ENCODE measurements around the gene CDK8. TPM values are rescaled to one million over a fixed set of nuclear protein-coding genes. Genes with fewer than 3 reads are reported as not detected.
A peak's percentile ranks its signal among the peaks of the same experiment; 100 is the strongest.
"Not testable (repeated sequence)": the region's sequence is repeated elsewhere in the genome, so short reads cannot be mapped to it uniquely, and the experiment has no call there.

The CDK8 gene
- total and polyA plus RNA-seq, 10 of the 15 experiments (the other 5 are each of a cell fraction or from before 2014, with no cell fraction given) = 8.6 to 23.5 (median 12.5) TPM

- TF ChIP-seq SKIL (IDR thresholded peaks at IDR 0.05; ENCODE audit: low read depth, poor library complexity, severe bottlenecking) = no peak
- no peak for TF ChIP-seq BHLHE40 (IDR thresholded peaks at IDR 0.05; ENCODE audit: borderline replicate concordance in 1 of 2, low read depth in 2 of 2, low read length in 1 of 2)
- no peak for TF ChIP-seq E4F1 (IDR thresholded peaks at IDR 0.05; ENCODE audit: borderline replicate concordance, partially characterized antibody)
Observed at GRCh38 chr13:26310470-26310869, 56.5 kb downstream of the CDK8 start (continued).

- RAD21 ChIA-PET (ENCODE audit: unreplicated experiment); H3K36me3 ChIP-seq (ENCODE audit: control insufficient read depth in 2 of 2, insufficient read depth in 2 of 2, low read length in 1 of 2); H3K4me3 ChIP-seq; H3K4me1 ChIP-seq (ENCODE audit: control insufficient read depth, insufficient read depth, low read length); CTCF ChIA-PET; H3K79me2 ChIP-seq (ENCODE audit: control insufficient read depth, insufficient read depth, low read length); in situ Hi-C loops (cut with MboI); ATAC-seq; POLR2A ChIA-PET; H2AFZ ChIP-seq (ENCODE audit: control insufficient read depth, low read depth, low read length); H3K27ac ChIP-seq (ENCODE audit: control insufficient read depth, insufficient read depth); BruUV-seq (replicated peaks); H3K9ac ChIP-seq (ENCODE audit: control insufficient read depth, insufficient read depth, low read length); H3K4me2 ChIP-seq (ENCODE audit: control insufficient read depth, insufficient read depth); DNase-seq (ENCODE audit: low read depth, low spot score); H3K9me3 ChIP-seq (replicated peaks; ENCODE audit: control insufficient read depth, insufficient read depth, low read length); H3K27me3 ChIP-seq (replicated peaks in 1 of 2; ENCODE audit: control insufficient read depth in 2 of 2, insufficient read depth in 2 of 2, low read length in 1 of 2); intact Hi-C loops (cut with micrococcal nuclease; ENCODE audit: unreplicated experiment); H4K20me1 ChIP-seq (ENCODE audit: control insufficient read depth, insufficient read depth); FAIRE-seq: not testable (repeated sequence)
- SMC1A ChIA-PET (ENCODE audit: uncharacterized antibody, unreplicated experiment) = interaction anchor here (1.4 kb wide), 1 partner anchor 127 kb away, joined by 3 read pairs; no protein-coding TSS in a partner anchor
- peak; percentile 65 for TF ChIP-seq NFYB (IDR thresholded peaks at IDR 0.05; ENCODE audit: insufficient read depth, low read depth, low read length)
- 85% methylated on average over 7 of the region's 7 CpGs for WGBS (ENCODE audit: insufficient coverage, insufficient replicate concordance, low lambda C conversion rate, missing lambda C conversion rate)
Observed at GRCh38 chr13:26312019-26312418, 58.1 kb downstream of the CDK8 start.

- in situ Hi-C loops (cut with MboI); H3K4me1 ChIP-seq (ENCODE audit: control insufficient read depth, insufficient read depth, low read length); POLR2A ChIA-PET; DNase-seq (ENCODE audit: low read depth, low spot score); RAD21 ChIA-PET (ENCODE audit: unreplicated experiment); FAIRE-seq; H2AFZ ChIP-seq (ENCODE audit: control insufficient read depth, low read depth, low read length); H3K36me3 ChIP-seq (ENCODE audit: control insufficient read depth in 2 of 2, insufficient read depth in 2 of 2, low read length in 1 of 2); H3K27ac ChIP-seq (ENCODE audit: control insufficient read depth, insufficient read depth); H3K4me2 ChIP-seq (ENCODE audit: control insufficient read depth, insufficient read depth); intact Hi-C loops (cut with micrococcal nuclease; ENCODE audit: unreplicated experiment); H3K9ac ChIP-seq (ENCODE audit: control insufficient read depth, insufficient read depth, low read length); H3K79me2 ChIP-seq (ENCODE audit: control insufficient read depth, insufficient read depth, low read length); BruUV-seq (replicated peaks); H3K27me3 ChIP-seq (replicated peaks in 1 of 2; ENCODE audit: control insufficient read depth in 2 of 2, insufficient read depth in 2 of 2, low read length in 1 of 2); ATAC-seq; H3K4me3 ChIP-seq; CTCF ChIA-PET; H3K9me3 ChIP-seq (replicated peaks; ENCODE audit: control insufficient read depth, insufficient read depth, low read length); H4K20me1 ChIP-seq (ENCODE audit: control insufficient read depth, insufficient read depth): not testable (repeated sequence)
- SMC1A ChIA-PET (ENCODE audit: uncharacterized antibody, unreplicated experiment) = interaction anchor here (1.3 kb wide), 1 partner anchor 9 kb away, joined by 3 read pairs; no protein-coding TSS in a partner anchor
- 100% methylated on average over 1 of the region's 1 CpG for WGBS (ENCODE audit: insufficient coverage, insufficient replicate concordance, low lambda C conversion rate, missing lambda C conversion rate)
Observed at GRCh38 chr13:26316095-26316494, 62.2 kb downstream of the CDK8 start.

Data from GM12878 (cell line).